Measurements from ENCODE around the gene P2RY6. TPM values are rescaled to one million over a fixed set of nuclear protein-coding genes. Genes with fewer than 3 reads are reported as not detected.

P2RY6 gene
- total and polyA plus RNA-seq, 2 of the 8 experiments (the other 6 are each of a cell fraction or from before 2014, with no cell fraction given) = 0.15 TPM; not detected in 1

DNA sequence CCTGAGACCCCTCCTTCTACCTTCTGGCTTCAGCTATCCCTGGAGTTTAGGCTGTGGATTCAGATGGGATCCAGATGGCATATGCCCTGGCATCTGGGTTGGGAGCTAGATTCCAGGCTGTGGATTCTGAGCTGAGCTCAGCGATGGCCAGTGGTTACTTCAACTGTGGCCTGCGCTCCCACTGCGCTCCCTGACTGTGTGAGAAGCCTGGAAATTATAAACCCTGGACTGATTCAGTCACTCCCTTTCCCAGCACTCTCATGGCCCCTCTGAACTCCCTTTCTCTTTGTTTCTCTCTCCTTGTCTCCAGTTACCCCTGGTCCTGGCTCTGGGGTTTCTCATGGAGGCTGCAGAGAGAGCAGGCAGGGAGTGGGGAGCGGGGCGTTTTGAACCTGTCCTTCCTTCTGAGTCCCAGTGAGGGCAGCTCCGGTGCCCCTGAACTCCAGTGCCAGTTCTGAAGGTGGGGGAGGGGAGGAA is 40.8 kb downstream of the P2RY6 start (continued):
- TF ChIP-seq EP300 (IDR thresholded peaks at IDR 0.05; ENCODE audit: borderline replicate concordance in 1 of 2, low read depth in 2 of 2, low read length in 2 of 2) (no peak), CHD1 (IDR thresholded peaks at IDR 0.05; ENCODE audit: low read depth, low read length) (no peak), TBP (IDR thresholded peaks at IDR 0.05; ENCODE audit: low read depth, low read length) (no peak)

Measured in H1 (cell line).